HG03159 (cell line): Measurements from ENCODE around the gene PYY.

Experiments used
- ATAC-seq: cut with Tn5 transposase; IDR thresholded peaks from one replicate; pipeline ENCODE4 v1.9.1; 2021; ENCODE audit warnings: mild to moderate bottlenecking, moderate library complexity; ENCODE audit not compliant: unreplicated experiment

The PYY gene

GRCh38 chr17:43917348-43918025, 36.3 kb downstream of the PYY start:
- ATAC-seq, result no peak

- ATAC-seq, result no peak
These were observed 36.8 kb downstream of the PYY start for GRCh38 chr17:43917016-43917347.

GRCh38 chr17:43916385-43916784, 37.4 kb downstream of the PYY start:
- no peak for ATAC-seq

- no peak for ATAC-seq
These were observed 38.2 kb downstream of the PYY start for GRCh38 chr17:43915559-43915958.

- no peak for ATAC-seq
These were observed 39.3 kb downstream of the PYY start for GRCh38 chr17:43914451-43914850.

GRCh38 chr17:43913584-43913983, 40.2 kb downstream of the PYY start:
- ATAC-seq, result no peak

- ATAC-seq, result no peak
These were observed 41.0 kb downstream of the PYY start for GRCh38 chr17:43912635-43913304.

GRCh38 chr17:43911904-43912303, 41.8 kb downstream of the PYY start:
- no peak for ATAC-seq

GRCh38 chr17:43909537-43910231, 44.1 kb downstream of the PYY start:
- ATAC-seq, result no peak

GRCh38 chr17:43907998-43908721, 45.6 kb downstream of the PYY start:
- no peak for ATAC-seq

- ATAC-seq, result no peak
These were observed 46.2 kb downstream of the PYY start, which contains the start of gene MPP2 for GRCh38 chr17:43907425-43907981. MPP2 (minus strand) TSS chr17:43907536; CDS start chr17:43904460, 3,076 bp downstream.

- ATAC-seq, result no peak
These were observed 46.8 kb downstream of the PYY start for GRCh38 chr17:43906951-43907424.

GRCh38 chr17:43905985-43906852, 47.5 kb downstream of the PYY start:
- ATAC-seq, result no peak

- no peak for ATAC-seq
These were observed 48.2 kb downstream of the PYY start for GRCh38 chr17:43905400-43905984.
